Skin of body (tissue), 1 donor: ENCODE measurements around the gene DDX42. TPM values are rescaled to one million over a fixed set of nuclear protein-coding genes. Genes with fewer than 3 reads are reported as not detected.

Experiments used
- total RNA-seq: library from RNA; depleted of rRNA; stranded (reverse); fragments of >200 nt; gene quantifications from one replicate; pipeline ENCODE4 v1.2.3, GENCODE V29; 2014

The DDX42 gene
- total RNA-seq, 1 donor from 2014 or later = 124 TPM

Other genes starting within 250 kb of the DDX42 start
- 17.3 TPM for gene DCAF7, start 223.7 kb upstream of the DDX42 start, total RNA-seq
- 7.4 TPM for gene TACO1, start 173.3 kb upstream of the DDX42 start, total RNA-seq
- gene MAP3K3, start 151.8 kb upstream of the DDX42 start, total RNA-seq = 24.6 TPM
- gene LIMD2, start 74.0 kb upstream of the DDX42 start, total RNA-seq = 9.5 TPM
- gene STRADA, start 32.4 kb upstream of the DDX42 start, total RNA-seq = 28.1 TPM
- 67.2 TPM for gene CCDC47, start 573 bp upstream of the DDX42 start, total RNA-seq
- gene PSMC5, start 53.3 kb downstream of the DDX42 start, total RNA-seq = 48.3 TPM
- gene FTSJ3, start 53.5 kb downstream of the DDX42 start, total RNA-seq = 33.0 TPM
- 83.5 TPM for gene SMARCD2, start 68.5 kb downstream of the DDX42 start, total RNA-seq
- gene CSH2, start 99.5 kb downstream of the DDX42 start, total RNA-seq = not detected
- gene GH2, start 107.8 kb downstream of the DDX42 start, total RNA-seq = not detected
- gene CSH1, start 122.4 kb downstream of the DDX42 start, total RNA-seq = not detected
- gene CSHL1, start 137.1 kb downstream of the DDX42 start, total RNA-seq = not detected
- gene GH1, start 144.7 kb downstream of the DDX42 start, total RNA-seq = not detected
- gene CD79B, start 158.2 kb downstream of the DDX42 start, total RNA-seq = 2.2 TPM
- gene SCN4A, start 198.7 kb downstream of the DDX42 start, total RNA-seq = 5.2 TPM
- not detected for gene PRR29, start 224.2 kb downstream of the DDX42 start, total RNA-seq
- 18.6 TPM for gene ICAM2, start 246.5 kb downstream of the DDX42 start, total RNA-seq